Loucy (cell line): ENCODE data around the gene TNNC1.

Experiments
- H2AFZ ChIP-seq: fragments of 200-600 bp; sonication (generic); 2 replicates; pipeline ENCODE4 v1.6.0; 2016; ENCODE audit warnings: antibody characterized with exemption, mild to moderate bottlenecking, low read length, moderate library complexity
- H3F3A ChIP-seq: fragments of 200-600 bp; 2 replicates; pipeline ENCODE4 v1.6.0; 2016; ENCODE audit warnings: antibody characterized with exemption, low read depth, mild to moderate bottlenecking
- H3K27me3 ChIP-seq: fragments of 200-600 bp; sonication (generic); 2 replicates; pipeline ENCODE4 v1.6.1; 2014; ENCODE audit warnings: low read length, mild to moderate bottlenecking; ENCODE audit not compliant: insufficient read depth, poor library complexity, severe bottlenecking
- H3K36me3 ChIP-seq: fragments of 200-600 bp; sonication (generic); 2 replicates; pipeline ENCODE4 v1.6.1; 2016; ENCODE audit warnings: low read length; ENCODE audit not compliant: insufficient read depth
- H3K4me1 ChIP-seq: fragments of 200-600 bp; sonication (generic); 2 replicates; pipeline ENCODE4 v1.5.1; 2014; ENCODE audit warnings: low read length, mild to moderate bottlenecking; ENCODE audit not compliant: insufficient read depth, poor library complexity, severe bottlenecking
- H3K4me2 ChIP-seq: fragments of 200-600 bp; sonication (generic); 2 replicates; pipeline ENCODE4 v1.6.0; 2014; ENCODE audit warnings: antibody characterized with exemption, low read length, low read depth, mild to moderate bottlenecking; ENCODE audit not compliant: poor library complexity, severe bottlenecking
- H3K4me3 ChIP-seq: fragments of 200-600 bp; sonication (generic); 2 replicates; pipeline ENCODE4 v1.5.1; 2014; ENCODE audit warnings: low read length, mild to moderate bottlenecking, mixed read lengths; ENCODE audit not compliant: poor library complexity, severe bottlenecking
- H3K79me2 ChIP-seq: fragments of 200-600 bp; sonication (generic); 2 replicates; pipeline ENCODE4 v1.6.1; 2014; ENCODE audit warnings: low read length; ENCODE audit not compliant: insufficient read depth
- H3K9ac ChIP-seq: fragments of 200-600 bp; sonication (generic); 2 replicates; pipeline ENCODE4 v1.6.0; 2014; ENCODE audit warnings: mild to moderate bottlenecking, low read depth, low read length, moderate library complexity; ENCODE audit not compliant: poor library complexity, severe bottlenecking
- H3K9me2 ChIP-seq: fragments of 200-600 bp; sonication (generic); replicated peaks from 2 replicates; pipeline ENCODE4 v1.6.1; 2016; ENCODE audit warnings: low read depth, low read length, mixed read lengths
- H3K9me3 ChIP-seq: fragments of 200-600 bp; sonication (generic); 2 replicates; pipeline ENCODE4 v1.6.1; 2014; ENCODE audit warnings: mild to moderate bottlenecking, antibody characterized with exemption, low read length, low read depth; ENCODE audit not compliant: insufficient read depth
- H4K20me1 ChIP-seq: fragments of 200-600 bp; sonication (generic); 2 replicates; pipeline ENCODE4 v1.6.0; 2014; ENCODE audit warnings: antibody characterized with exemption, low read length, mild to moderate bottlenecking; ENCODE audit not compliant: insufficient read depth, poor library complexity, severe bottlenecking
- EZH2phosphoT487 ChIP-seq: fragments of 200-600 bp; IDR thresholded peaks from 2 replicates; pipeline ENCODE4 v1.6.1; 2018; ENCODE audit warnings: antibody characterized with exemption, mild to moderate bottlenecking, moderate library complexity, borderline replicate concordance
- TF ChIP-seq, protein P1 (sequence below): fragments of 200-600 bp; sonication (generic); conservative IDR thresholded peaks from 2 replicates; pipeline ENCODE4 v1.5.1; 2014; ENCODE audit warnings: mild to moderate bottlenecking, antibody characterized with exemption, low read length

The TNNC1 gene

DNA sequence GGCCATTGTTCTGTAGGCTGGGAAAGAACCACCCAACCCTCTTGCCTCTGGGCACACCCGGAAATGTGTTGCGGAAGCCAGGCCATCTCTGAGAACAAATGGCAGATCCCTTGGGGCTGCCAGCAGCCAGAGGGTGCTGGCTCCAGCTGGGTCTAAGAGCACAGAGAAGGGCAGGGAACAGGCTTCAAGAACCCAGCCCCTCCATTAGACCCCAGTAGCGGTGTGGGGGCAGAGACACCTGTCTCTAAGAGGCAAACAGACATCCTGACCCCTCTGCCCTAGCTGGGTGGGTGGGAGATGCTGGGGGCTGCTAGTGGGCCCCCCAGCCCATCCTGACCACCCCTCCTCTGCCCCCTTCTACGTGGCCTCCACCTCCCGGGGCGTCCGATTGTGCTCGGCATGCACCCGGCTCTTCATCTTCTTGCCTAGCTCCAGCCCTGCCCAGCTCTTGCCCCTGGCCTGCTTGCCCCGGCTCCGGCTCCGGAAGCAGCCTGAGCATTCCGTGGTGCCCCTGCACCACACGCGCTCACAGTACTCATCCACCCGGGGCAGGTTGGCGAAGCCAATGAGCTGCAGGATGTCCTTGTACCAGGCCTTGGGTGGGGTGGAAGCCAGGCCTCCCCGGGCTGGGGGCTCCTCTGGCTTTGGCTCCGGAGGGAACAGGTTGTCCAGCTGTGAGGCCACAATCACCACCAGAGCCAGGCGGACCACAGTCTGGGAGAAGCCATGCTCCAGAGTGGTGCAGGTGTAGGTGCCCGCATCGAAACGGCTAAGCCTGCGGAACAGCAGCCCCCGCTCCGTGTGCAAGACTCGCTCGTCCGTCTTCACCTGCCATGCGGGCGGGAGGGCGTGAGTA lies 18.4 kb downstream of the TNNC1 start:
- no peaks in the 10 kb centered on the region for H3K9me3 ChIP-seq
- H3K9ac ChIP-seq, result no peak overlapping the region

DNA sequence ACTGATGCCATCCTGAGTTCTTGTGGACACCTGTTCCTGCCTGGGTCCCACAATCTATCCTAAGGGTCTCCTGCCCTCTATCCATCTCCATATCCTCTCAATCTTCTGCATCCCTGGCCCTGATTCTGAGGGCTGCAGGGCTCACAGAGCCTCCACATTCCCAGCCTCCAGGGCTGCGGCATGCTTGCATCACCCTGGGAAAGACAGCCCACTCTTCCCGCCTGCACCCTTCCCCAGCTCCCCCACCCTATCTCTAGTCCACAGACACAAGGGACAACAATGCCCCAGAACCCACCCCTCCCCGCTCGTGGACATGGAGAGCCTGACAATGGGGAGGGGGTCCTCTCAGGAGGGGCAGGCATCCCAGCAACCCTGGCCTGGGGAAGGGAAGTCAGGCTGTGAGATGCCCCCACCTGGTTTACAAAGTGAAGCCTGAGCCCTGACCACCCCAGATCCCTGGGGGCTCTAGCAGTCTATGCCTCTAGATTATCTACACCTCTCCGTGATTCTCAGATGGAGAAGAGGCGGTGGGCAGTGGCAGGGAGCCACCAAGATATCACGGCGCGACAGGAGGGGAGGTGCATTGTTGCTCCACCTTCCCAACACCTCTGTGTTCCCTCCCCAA lies 19.2 kb downstream of the TNNC1 start:
- Histone ChIP-seq H2AFZ (no peak overlapping the region), H3K9ac (no peak overlapping the region), H3F3A (no peaks in the 10 kb centered on the region), H3K79me2 (no peaks in the 10 kb centered on the region), H3K4me1 (no peaks in the 10 kb centered on the region), H3K9me3 (no peaks in the 10 kb centered on the region), H3K27me3 (no peaks in the 10 kb centered on the region), H3K36me3 (no peaks in the 10 kb centered on the region), H4K20me1 (no peaks in the 10 kb centered on the region), H3K4me2 (no peak overlapping the region), H3K9me2 (no peaks in the 10 kb centered on the region), H3K4me3 (no peak overlapping the region)
- no peak for TF ChIP-seq EZH2phosphoT487
- TF ChIP-seq, protein P1, sequence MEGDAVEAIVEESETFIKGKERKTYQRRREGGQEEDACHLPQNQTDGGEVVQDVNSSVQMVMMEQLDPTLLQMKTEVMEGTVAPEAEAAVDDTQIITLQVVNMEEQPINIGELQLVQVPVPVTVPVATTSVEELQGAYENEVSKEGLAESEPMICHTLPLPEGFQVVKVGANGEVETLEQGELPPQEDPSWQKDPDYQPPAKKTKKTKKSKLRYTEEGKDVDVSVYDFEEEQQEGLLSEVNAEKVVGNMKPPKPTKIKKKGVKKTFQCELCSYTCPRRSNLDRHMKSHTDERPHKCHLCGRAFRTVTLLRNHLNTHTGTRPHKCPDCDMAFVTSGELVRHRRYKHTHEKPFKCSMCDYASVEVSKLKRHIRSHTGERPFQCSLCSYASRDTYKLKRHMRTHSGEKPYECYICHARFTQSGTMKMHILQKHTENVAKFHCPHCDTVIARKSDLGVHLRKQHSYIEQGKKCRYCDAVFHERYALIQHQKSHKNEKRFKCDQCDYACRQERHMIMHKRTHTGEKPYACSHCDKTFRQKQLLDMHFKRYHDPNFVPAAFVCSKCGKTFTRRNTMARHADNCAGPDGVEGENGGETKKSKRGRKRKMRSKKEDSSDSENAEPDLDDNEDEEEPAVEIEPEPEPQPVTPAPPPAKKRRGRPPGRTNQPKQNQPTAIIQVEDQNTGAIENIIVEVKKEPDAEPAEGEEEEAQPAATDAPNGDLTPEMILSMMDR, result no peak

More for the DNA sequence above, 18.4 kb downstream of the TNNC1 start:
- TF ChIP-seq, protein P1, result no peak
- TF ChIP-seq EZH2phosphoT487, result no peak
- no peaks in the 10 kb centered on the region for H3K27me3 ChIP-seq
- no peaks in the 10 kb centered on the region for H3F3A ChIP-seq
- no peaks in the 10 kb centered on the region for H4K20me1 ChIP-seq
- no peaks in the 10 kb centered on the region for H3K36me3 ChIP-seq
- no peaks in the 10 kb centered on the region for H3K4me1 ChIP-seq
- no peak overlapping the region for H3K4me2 ChIP-seq
- H3K4me3 ChIP-seq, result no peak overlapping the region
- H3K79me2 ChIP-seq, result no peaks in the 10 kb centered on the region
- H2AFZ ChIP-seq, result no peak overlapping the region
- no peaks in the 10 kb centered on the region for H3K9me2 ChIP-seq

DNA sequence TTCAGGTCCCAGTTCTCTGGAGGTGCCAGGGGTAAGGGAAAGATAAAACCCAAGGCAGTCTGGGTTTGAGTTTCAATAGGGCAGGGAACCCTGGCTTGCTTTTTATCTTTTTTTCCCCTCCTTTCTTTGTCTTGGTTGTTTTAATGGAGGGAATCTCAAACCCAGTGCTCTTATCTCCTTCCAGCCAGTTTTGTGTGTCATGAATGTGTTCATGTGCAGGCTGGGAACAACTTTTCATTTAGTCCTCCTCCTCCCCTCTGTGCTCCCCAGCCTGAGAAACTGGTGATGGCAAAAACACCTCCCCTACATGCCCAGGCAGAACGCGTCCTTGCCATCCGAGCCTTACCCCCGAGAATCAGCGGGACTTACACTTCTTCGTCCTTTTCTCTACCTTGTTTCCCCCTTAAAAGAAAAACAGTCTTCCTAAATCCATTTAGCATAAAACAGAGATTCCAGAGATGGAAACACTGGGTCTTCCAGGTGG lies 19.8 kb downstream of the TNNC1 start:
- Histone ChIP-seq H3K4me3 (no peak overlapping the region), H3K4me2 (no peak overlapping the region), H3K79me2 (no peaks in the 10 kb centered on the region), H4K20me1 (no peaks in the 10 kb centered on the region), H2AFZ (no peak overlapping the region), H3K9me3 (no peaks in the 10 kb centered on the region), H3K4me1 (no peaks in the 10 kb centered on the region), H3K9ac (no peak overlapping the region), H3K9me2 (no peaks in the 10 kb centered on the region), H3K36me3 (no peaks in the 10 kb centered on the region), H3K27me3 (no peaks in the 10 kb centered on the region), H3F3A (no peaks in the 10 kb centered on the region)
- TF ChIP-seq, protein P1, result no peak
- no peak for TF ChIP-seq EZH2phosphoT487
